HG02642 (cell line): ENCODE data around the gene FRMD1.

Experiments used
- ATAC-seq: cut with Tn5 transposase; IDR thresholded peaks from one replicate; pipeline ENCODE4 v1.9.1; 2021; ENCODE audit warnings: mild to moderate bottlenecking; ENCODE audit not compliant: unreplicated experiment, poor library complexity

The FRMD1 gene

GRCh38 chr6:168045706-168046620 lies 33.0 kb downstream of the FRMD1 start:
- ATAC-seq = no peak

- no peak for ATAC-seq
These were observed 33.8 kb downstream of the FRMD1 start for GRCh38 chr6:168045141-168045691.

GRCh38 chr6:168044521-168045130 lies 34.4 kb downstream of the FRMD1 start:
- no peak for ATAC-seq

DNA sequence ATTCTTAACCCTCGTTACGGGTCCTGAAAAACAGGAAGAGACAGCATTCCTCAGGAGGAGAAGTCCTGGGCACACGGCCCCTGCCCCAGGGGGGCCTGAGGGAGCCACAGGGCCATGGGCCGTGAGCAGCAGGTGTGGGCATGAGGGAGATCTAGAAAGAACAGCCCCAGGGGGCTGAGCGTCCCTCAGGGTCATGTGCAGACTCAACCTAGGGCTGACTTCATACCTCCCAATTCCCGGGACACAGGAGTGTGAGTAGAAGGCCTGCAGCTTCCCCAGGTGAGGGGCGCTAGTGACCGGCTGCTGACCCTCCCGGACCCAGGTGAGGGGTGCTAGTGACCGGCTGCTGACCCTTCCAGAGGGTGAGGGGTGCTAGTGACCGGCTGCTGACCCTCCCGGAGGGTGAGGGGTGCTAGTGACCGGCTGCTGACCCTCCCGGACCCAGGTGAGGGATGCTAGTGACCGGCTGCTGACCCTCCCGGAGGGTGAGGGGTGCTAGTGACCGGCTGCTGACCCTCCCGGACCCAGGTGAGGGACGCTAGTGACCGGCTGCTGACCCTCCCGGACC lies 35.1 kb downstream of the FRMD1 start:
- ATAC-seq = no peak

GRCh38 chr6:168043193-168043847 lies 35.7 kb downstream of the FRMD1 start:
- ATAC-seq = no peak

- ATAC-seq = no peak
These were observed 36.4 kb downstream of the FRMD1 start for GRCh38 chr6:168042426-168043192.

GRCh38 chr6:168041928-168042327 lies 37.1 kb downstream of the FRMD1 start:
- ATAC-seq = no peak

- no peak for ATAC-seq
These were observed 38.0 kb downstream of the FRMD1 start for GRCh38 chr6:168040856-168041496.

GRCh38 chr6:168039849-168040248 lies 39.2 kb downstream of the FRMD1 start:
- ATAC-seq = no peak

DNA sequence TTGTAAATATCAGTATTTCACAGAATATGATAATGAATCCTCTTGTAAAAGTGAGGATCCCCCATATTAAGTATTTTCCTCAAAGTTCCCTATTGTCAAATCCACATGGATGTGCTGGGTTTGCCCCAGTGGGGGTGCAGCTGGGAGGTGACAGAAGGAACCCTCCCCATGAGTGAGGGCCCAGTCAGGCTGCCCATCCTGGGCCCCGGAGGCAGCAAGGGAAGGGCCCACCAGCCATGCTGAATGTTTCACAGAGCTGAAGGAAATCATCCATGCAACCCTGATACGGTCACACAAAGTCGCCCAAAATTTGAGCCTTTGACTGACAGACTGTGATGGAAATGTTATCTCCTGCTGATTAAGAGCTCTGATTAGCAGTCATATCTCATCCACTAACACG lies 39.7 kb downstream of the FRMD1 start:
- ATAC-seq = no peak

GRCh38 chr6:168038576-168039140 lies 40.4 kb downstream of the FRMD1 start:
- ATAC-seq = no peak

- no peak for ATAC-seq
These were observed 41.2 kb downstream of the FRMD1 start for GRCh38 chr6:168037856-168038255.

GRCh38 chr6:168037242-168037641 lies 41.8 kb downstream of the FRMD1 start:
- no peak for ATAC-seq

- no peak for ATAC-seq
These were observed 43.1 kb downstream of the FRMD1 start for GRCh38 chr6:168035661-168036545.

DNA sequence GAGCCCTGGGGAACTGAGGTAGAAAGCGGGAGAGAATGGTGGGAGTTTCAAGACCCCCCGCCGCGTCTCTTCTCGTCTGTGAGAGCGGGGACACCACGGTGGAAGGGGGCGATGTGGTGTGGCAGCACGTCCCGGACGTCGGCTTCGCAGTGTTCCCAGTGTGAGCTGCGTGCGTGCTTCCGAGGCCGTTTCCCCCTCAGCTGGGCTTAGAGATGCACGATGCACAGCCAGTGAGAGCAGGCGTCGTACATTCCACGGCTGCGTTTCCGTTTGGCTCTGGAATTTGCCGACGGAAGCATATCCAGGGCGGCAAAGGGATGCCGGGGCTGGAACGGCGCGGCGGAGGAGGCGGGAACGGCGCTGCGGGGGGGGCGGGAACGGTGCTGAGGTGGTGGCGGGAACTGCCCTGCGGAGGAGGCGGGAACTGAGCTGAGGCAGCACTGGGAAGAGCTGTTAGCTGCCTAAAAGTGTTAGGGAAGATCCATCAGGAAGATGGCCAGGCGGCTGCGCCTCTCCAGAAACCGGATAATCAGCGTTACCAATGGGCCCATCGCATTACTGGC lies 43.8 kb downstream of the FRMD1 start:
- ATAC-seq = no peak

GRCh38 chr6:168034537-168034936 lies 44.5 kb downstream of the FRMD1 start:
- ATAC-seq = no peak

DNA sequence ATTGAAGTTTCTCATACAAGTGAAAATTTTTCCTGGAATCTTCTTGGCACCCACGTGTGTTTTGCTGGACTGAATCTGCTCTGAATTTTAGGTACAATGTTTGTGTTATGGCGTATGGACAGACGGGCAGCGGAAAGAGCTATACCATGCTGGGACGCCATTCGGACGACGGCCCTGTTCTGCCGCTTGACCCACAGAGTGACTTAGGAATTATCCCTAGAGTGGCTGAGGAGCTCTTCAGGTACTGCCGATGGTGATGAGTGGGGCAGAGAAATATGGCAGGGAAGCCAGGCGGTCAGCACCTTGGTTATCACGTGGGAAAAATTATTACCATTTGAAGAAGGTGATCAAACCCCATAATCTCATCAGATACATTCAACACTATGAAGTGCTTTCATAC lies 45.2 kb downstream of the FRMD1 start:
- ATAC-seq = no peak
